Type B pancreatic cell (in vitro differentiated cells): ENCODE results near the gene SNRPD3. TPM values are rescaled to one million over a fixed set of nuclear protein-coding genes. Genes with fewer than 3 reads are reported as not detected.
A peak's percentile ranks its signal among the peaks of the same experiment; 100 is the strongest.
"Not testable (repeated sequence)": the region's sequence is repeated elsewhere in the genome, so short reads cannot be mapped to it uniquely, and the experiment has no call there.

Source experiments
- DNase-seq: peaks from one replicate; pipeline ENCODE4 v3.0.0; 2021; ENCODE audit warnings: mixed read lengths; ENCODE audit not compliant: unreplicated experiment; ENCODE audit errors: extremely low spot score
- H3K27ac Mint-ChIP-seq: 2 replicates; pipeline ENCODE4 v1.8.0; 2021; ENCODE audit warnings: mild to moderate bottlenecking, mixed read lengths
- H3K27me3 Mint-ChIP-seq: 2 replicates; pipeline ENCODE4 v1.8.0; 2021; ENCODE audit warnings: mixed read lengths
- H3K36me3 Mint-ChIP-seq: 2 replicates; pipeline ENCODE4 v1.8.0; 2021; ENCODE audit warnings: mixed read lengths
- H3K4me1 Mint-ChIP-seq: one replicate; pipeline ENCODE4 v1.8.0; 2021; ENCODE audit warnings: mixed read lengths; ENCODE audit not compliant: unreplicated experiment
- H3K4me3 Mint-ChIP-seq: 2 replicates; pipeline ENCODE4 v1.8.0; 2021; ENCODE audit warnings: mild to moderate bottlenecking, mixed read lengths
- H3K9me3 Mint-ChIP-seq: 2 replicates; pipeline ENCODE4 v1.8.0; 2021; ENCODE audit warnings: mixed read lengths
- total RNA-seq: library from RNA; stranded (reverse); gene quantifications from 2 replicates; pipeline ENCODE4 v1.2.1, GENCODE V29; 2021; ENCODE audit warnings: low replicate concordance
- TF ChIP-seq, protein P1 (sequence below): fragments of 200-600 bp; sonication (generic); conservative IDR thresholded peaks from 2 replicates; pipeline ENCODE4 v1.5.0; 2021; ENCODE audit warnings: antibody characterized with exemption, mild to moderate bottlenecking

Gene SNRPD3
- total RNA-seq, 1 donor from 2014 or later, result 114 TPM

DNA sequence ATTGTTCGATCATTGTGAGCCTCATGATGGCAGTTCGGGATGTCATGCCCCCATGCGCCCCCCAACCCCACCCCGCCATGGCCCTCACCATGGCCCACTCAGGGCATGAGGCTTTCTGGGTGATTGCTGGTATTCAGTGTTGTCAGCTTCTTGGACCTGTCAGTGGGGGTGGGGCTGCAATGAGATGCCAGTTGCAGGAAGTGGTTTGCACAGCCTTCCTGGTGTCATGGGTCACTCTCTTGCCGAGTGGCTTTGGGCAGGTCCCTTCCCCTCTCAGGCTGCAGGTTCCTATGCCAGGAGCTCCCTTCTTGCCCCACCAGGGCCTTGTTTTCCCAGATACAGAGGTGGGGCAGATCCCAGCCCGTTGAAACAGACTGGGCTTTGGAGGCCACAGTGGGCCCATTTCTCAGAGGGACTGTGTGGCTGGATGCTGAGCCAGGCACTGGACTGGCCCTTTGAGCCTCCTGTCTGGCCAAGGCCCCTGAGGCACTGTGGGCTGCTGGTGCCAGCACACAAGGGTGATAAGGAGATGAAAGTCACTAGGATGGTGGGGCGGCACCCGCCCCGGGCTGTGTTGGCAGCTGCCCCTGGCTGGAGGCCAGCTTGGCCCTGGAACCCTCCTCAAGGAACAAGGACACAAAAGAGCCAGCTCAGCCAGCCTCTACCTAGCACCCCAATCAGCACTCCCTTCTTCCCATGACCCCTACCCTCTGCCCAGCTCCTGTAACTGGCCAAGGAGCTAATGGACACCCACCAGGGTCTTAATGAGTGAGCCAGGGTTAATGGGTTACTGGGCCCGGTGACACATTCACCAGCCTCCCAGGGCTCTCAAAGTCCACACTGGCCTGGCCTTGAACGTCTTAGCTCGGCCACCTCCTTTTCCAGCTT lies 45.7 kb downstream of the SNRPD3 start:
- Mint-ChIP-seq H3K9me3 (no peaks in the 10 kb centered on the region), H3K36me3 (no peaks in the 10 kb centered on the region), H3K27ac (no peak overlapping the region), H3K4me1 (peaks cover 13% of the 10 kb centered on the region), H3K4me3 (no peak overlapping the region), H3K27me3 (no peaks in the 10 kb centered on the region)
- TF ChIP-seq, protein P1, sequence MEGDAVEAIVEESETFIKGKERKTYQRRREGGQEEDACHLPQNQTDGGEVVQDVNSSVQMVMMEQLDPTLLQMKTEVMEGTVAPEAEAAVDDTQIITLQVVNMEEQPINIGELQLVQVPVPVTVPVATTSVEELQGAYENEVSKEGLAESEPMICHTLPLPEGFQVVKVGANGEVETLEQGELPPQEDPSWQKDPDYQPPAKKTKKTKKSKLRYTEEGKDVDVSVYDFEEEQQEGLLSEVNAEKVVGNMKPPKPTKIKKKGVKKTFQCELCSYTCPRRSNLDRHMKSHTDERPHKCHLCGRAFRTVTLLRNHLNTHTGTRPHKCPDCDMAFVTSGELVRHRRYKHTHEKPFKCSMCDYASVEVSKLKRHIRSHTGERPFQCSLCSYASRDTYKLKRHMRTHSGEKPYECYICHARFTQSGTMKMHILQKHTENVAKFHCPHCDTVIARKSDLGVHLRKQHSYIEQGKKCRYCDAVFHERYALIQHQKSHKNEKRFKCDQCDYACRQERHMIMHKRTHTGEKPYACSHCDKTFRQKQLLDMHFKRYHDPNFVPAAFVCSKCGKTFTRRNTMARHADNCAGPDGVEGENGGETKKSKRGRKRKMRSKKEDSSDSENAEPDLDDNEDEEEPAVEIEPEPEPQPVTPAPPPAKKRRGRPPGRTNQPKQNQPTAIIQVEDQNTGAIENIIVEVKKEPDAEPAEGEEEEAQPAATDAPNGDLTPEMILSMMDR, result no peak
- DNase-seq, result no peak

DNA sequence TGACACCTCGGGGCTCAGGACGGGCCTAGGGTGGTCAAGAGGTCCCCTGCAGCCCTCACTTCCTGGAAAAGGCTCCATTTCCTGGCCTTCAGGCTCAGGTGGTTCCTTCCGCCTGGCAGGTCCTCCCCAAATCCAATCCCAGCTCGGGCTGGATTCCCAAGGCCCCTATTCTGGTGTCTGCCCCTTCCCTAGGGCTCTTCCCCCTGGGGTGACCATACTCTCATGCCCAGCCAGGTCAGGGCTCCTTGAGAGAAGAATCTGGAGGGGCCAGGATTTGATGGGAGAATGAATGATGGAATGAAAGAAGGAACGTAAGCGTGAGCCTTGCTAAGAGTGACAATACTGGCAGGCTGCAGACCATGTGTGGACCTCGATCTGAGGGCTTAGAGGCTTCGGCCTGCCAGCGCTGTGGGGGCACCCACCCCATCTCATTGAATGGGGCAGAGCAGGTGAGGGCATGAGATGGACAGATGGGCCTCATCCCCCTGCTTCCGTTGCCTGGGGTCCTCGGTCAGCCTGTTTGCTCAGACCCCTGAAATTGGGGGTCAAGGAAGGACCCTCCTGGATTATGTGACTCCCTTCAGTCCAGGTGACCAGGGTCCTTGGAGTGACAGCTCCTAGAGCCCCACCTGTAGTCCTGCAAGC lies 46.4 kb downstream of the SNRPD3 start:
- H3K36me3 Mint-ChIP-seq, H3K9me3 Mint-ChIP-seq, H3K27me3 Mint-ChIP-seq, DNase-seq, H3K4me3 Mint-ChIP-seq, H3K27ac Mint-ChIP-seq: not testable (repeated sequence)
- H3K4me1 Mint-ChIP-seq, result peaks cover 13% of the 10 kb centered on the region

DNA sequence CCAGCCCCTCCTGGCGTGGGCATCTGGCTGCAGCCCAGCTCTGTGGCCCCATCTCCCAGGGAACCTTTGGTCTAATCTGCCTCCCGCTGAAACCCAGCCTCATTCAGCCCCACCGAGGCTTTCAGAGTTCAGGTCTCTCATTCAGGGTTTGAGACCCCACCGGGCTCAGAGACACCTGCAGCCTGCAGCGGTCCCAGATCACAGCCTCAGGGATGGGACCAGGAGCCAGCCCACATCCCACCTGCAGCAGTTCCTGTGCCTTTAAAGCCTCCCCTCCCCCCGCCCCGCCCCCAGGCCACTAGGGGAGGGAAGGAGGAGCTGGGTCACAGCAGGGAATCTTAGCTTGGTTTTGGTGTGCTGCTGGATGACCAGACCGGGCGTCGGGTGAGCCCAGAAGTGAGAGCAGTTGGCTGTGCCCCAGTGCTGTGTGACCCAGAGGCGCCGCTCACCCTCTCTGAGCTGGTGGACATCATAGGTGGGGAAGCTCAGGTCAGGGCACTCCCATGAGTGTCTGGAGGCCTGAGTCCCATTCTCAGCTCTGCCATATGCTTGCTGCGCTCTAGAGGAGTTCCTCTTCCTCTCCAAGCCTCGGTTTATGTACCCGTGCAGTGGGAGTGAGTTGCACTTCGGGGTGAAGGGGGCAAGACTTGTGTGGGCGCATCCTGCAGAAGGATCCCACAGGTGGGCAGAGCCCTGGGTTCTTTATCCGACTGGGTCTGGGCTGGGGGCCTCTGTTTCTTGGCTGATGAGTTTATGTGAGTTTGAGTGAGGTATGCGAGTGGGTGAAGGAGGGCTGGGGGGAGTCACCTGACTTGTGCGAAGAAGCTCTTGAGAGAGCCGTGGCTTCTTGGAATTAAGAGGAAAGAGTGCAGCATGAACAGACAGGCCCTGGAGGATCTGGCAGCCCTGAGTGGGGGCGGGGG lies 47.3 kb downstream of the SNRPD3 start, which contains the start of gene GGT1:
Gene GGT1 (plus strand): TSS at position 347 of the 923 bp plus-strand sequence. CDS start 7,889 bp downstream, outside the sequence.
- H3K9me3 Mint-ChIP-seq, DNase-seq, H3K36me3 Mint-ChIP-seq, H3K27me3 Mint-ChIP-seq: not testable (repeated sequence)
- peaks cover 13% of the 10 kb centered on the region for H3K4me1 Mint-ChIP-seq
- peak within 1 kb of the TSS; percentile 53 for H3K4me3 Mint-ChIP-seq
- H3K27ac Mint-ChIP-seq, result peak within 1 kb of the TSS; percentile 46

DNA sequence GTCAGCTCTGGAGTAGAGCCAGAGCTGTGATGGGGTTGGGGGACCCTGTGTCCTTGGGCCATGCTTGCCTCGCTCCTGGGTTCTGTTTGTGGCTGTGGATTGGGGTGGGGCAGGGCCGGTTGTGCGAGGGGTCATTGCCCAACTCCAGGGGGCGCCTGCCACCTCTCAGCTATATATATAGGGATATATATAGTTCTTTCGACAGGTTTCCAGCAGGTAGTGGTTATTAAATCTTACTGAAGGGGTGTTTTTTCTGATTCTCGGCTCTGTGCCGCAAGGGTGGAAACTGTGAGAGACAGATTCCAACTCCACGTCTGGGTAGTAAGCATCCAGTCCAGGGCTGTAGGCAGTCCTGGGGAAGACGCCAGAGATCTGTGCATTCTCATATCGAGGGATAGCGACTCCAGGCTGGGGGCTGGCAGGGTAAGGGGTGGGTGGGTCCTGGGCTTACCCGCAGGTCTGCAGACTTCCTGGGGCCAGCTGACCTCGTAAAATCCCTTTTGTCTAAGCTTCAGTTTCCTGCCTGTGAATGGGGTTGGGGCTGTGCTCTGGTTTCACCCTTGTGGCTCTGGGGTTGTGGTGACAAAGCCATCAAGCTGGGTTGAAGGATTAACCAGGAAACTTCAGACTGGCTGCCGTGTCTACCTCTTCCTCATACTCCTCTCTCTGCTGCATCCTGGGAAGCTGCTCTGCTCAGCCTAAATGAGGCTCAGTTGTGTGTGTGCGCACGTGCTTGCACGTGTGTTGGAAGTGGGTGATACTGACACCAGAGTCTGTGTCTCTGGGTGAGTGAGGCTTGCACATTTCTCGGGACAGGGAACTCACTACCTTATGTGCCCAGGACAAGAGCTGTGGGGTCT lies 48.2 kb downstream of the SNRPD3 start:
- TF ChIP-seq, protein P1, result peak; percentile 49
- not testable (repeated sequence) for H3K9me3 Mint-ChIP-seq, H3K36me3 Mint-ChIP-seq, DNase-seq, H3K27me3 Mint-ChIP-seq
- H3K4me3 Mint-ChIP-seq, result peak overlapping the region; percentile 51
- H3K4me1 Mint-ChIP-seq, result peaks cover 13% of the 10 kb centered on the region
- H3K27ac Mint-ChIP-seq, result peak overlapping the region; percentile 46

DNA sequence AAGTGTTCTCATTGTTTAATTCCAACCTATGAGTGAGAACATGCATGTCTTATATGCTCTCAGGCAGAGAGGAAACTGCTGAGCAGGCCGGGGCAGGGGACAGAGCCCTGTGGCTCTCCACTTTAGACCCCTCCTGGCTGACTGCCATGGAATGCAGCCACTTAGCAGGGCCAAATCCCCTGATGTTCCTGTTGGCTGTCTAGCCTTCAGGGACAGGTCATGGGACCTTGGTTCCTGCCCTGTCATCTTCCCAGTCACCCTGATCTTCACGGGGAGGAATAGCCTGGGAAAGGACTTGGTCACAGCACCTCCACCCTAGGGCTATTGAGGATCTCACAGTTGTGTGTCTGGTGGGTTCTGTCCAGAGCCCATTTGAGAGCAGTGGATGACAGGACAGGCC lies 50.5 kb downstream of the SNRPD3 start:
- not testable (repeated sequence) for H3K27ac Mint-ChIP-seq, DNase-seq, H3K36me3 Mint-ChIP-seq, H3K9me3 Mint-ChIP-seq, H3K27me3 Mint-ChIP-seq, H3K4me3 Mint-ChIP-seq
- peaks cover 13% of the 10 kb centered on the region for H3K4me1 Mint-ChIP-seq

DNA sequence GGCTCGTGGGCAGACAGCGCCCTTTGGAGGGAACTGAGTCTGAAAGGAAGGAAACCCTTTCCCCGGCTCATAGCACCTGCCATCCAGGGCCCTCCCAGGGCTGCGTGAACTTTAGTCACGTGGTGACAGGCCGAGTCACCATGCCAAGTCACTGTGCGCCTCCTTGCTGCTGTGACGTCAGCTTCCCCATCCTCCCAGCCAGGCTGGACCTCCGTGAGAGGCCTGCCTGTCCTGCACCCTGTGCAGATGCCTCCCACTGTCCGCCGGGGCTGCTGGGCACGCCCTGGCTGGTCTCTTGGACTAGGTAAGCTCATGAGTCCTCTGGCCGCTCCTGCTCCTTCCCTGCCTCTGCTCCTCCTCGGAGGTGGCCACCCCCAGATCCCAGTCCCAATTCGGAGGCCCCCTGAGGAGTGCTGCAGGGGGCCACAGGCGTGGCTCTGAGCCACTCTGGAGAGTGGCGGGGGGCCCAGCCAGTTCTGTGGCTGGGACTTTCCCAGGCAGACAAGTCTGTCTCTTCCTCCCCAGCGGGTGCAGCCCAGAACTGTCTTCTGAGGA lies 51.7 kb downstream of the SNRPD3 start:
- not testable (repeated sequence) for H3K9me3 Mint-ChIP-seq, DNase-seq, H3K27ac Mint-ChIP-seq, H3K27me3 Mint-ChIP-seq, H3K4me3 Mint-ChIP-seq, H3K36me3 Mint-ChIP-seq
- H3K4me1 Mint-ChIP-seq, result peaks cover 13% of the 10 kb centered on the region

DNA sequence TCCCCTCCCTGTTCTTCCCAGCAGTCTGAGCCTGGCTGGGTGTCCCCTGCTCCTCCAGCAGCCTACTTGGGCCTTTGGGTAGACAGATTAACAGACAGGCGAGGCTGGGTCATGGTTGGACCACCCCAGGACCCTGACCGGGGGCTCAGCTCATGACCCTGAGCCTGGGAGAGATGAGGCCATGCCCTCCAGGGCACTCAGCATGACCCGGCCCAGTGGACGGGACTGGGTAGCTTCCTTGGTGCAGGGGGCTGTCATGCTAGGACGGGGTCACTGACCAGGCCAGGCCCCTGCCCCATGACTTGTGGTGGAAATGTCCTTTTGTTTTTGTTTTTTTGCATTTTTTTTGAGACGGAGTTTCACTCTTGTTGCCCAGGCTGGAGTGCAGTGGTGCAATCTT lies 52.5 kb downstream of the SNRPD3 start:
- H3K27me3 Mint-ChIP-seq, DNase-seq, H3K9me3 Mint-ChIP-seq, H3K4me3 Mint-ChIP-seq, H3K36me3 Mint-ChIP-seq, H3K27ac Mint-ChIP-seq: not testable (repeated sequence)
- H3K4me1 Mint-ChIP-seq, result peaks cover 12% of the 10 kb centered on the region

DNA sequence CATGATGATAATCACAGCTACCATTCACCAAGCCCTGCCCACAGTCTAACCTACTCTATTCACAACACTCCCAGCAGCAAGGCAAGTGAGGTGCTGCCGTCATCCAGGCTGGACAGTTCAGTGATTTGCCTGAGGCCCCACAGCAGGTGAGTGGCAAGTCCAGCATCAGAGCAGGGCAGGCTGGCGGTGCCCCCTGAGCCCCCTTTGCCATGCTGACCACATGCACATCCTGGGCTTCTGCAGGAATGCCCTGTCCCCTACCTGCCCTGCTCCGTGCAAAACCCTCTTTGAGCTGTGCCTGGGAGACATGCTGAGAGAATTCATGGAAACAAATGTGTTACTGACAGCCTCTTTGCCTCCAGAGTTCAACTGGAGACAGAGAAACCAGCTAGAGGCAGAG lies 54.1 kb downstream of the SNRPD3 start:
- H3K9me3 Mint-ChIP-seq, H3K4me3 Mint-ChIP-seq, DNase-seq, H3K27me3 Mint-ChIP-seq, H3K36me3 Mint-ChIP-seq, H3K4me1 Mint-ChIP-seq, H3K27ac Mint-ChIP-seq: not testable (repeated sequence)

DNA sequence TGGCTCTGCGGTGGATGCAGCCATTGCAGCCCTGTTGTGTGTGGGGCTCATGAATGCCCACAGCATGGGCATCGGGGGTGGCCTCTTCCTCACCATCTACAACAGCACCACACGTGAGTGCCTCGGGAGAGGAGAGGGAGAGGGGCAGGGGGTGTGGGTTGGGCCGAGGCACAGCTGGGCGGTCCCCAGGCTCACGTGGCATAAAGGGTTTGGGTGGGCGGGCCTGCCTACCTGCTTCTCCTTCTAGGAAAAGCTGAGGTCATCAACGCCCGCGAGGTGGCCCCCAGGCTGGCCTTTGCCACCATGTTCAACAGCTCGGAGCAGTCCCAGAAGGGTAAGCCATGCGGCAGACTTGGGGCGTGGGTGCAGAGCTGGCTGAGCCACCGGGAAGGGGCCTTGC lies 59.0 kb downstream of the SNRPD3 start:
- H3K4me1 Mint-ChIP-seq, H3K27ac Mint-ChIP-seq, H3K27me3 Mint-ChIP-seq, H3K4me3 Mint-ChIP-seq, H3K36me3 Mint-ChIP-seq, H3K9me3 Mint-ChIP-seq, DNase-seq: not testable (repeated sequence)

DNA sequence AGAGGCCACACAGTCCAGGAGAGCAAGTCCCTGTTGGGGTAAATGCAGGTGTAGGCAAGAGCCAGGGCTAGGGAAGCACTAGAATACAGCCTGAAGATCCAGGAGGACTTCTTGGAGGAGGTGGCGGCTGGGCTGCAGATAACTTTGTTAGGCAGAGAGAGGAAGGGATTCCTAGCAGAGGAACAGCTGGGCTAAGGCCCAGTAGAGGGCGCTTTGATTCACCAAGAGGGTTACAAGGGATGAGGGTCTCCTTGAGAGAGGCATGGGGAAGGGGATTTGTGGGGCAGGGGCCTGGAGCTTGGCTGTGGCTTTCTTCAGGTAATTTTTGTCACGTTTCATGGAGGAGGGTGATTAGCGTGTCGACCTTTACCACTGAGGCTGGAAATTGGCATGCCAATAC lies 65.4 kb downstream of the SNRPD3 start:
- H3K4me1 Mint-ChIP-seq, H3K27ac Mint-ChIP-seq, DNase-seq, H3K27me3 Mint-ChIP-seq, H3K9me3 Mint-ChIP-seq, H3K36me3 Mint-ChIP-seq, H3K4me3 Mint-ChIP-seq: not testable (repeated sequence)
